ENCODE data around the gene RBP2. TPM values are rescaled to one million over a fixed set of nuclear protein-coding genes. Genes with fewer than 3 reads are reported as not detected.

The RBP2 gene
- total RNA-seq, 2 experiments from 2014 or later, result not detected

DNA sequence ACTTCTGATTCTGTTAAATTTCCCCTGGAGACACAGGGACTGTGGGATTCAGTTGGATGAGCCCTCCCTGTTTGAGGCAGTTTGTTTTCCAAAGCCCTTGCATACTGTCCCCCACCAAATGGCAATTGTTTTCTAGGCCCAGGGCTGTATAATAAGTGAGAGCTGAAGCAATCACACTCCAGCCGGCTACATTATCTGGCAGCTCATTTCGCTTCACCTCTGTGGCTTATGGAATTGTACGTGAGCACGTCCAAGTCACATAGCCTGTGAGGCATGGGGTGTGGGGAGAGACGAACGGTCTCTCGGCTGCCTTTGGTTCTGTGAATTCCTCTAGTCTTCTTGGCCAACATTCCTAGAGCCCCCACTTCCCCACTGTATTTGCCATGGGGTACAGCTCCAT is 10.7 kb downstream of the RBP2 start:
- Mint-ChIP-seq H3K27me3 (no peaks in the 10 kb centered on the region), H3K9me3 (no peaks in the 10 kb centered on the region), H3K36me3 (no peaks in the 10 kb centered on the region), H3K4me1 (no peaks in the 10 kb centered on the region), H3K27ac (no peak overlapping the region), H3K4me3 (no peak overlapping the region)
- no peak for DNase-seq

- no peak overlapping the region for H3K27ac Mint-ChIP-seq
- H3K36me3 Mint-ChIP-seq, result no peaks in the 10 kb centered on the region
- no peak for DNase-seq
- no peaks in the 10 kb centered on the region for H3K4me1 Mint-ChIP-seq
- H3K27me3 Mint-ChIP-seq, result no peaks in the 10 kb centered on the region
- no peaks in the 10 kb centered on the region for H3K9me3 Mint-ChIP-seq
- no peak overlapping the region for H3K4me3 Mint-ChIP-seq
Measured at GRCh38 chr3:139463466-139463865, 12.8 kb downstream of the RBP2 start.

- H3K36me3 Mint-ChIP-seq, result no peaks in the 10 kb centered on the region
- no peaks in the 10 kb centered on the region for H3K4me1 Mint-ChIP-seq
- no peaks in the 10 kb centered on the region for H3K27me3 Mint-ChIP-seq
- no peaks in the 10 kb centered on the region for H3K9me3 Mint-ChIP-seq
- H3K27ac Mint-ChIP-seq, result no peak overlapping the region
- DNase-seq, result no peak
- no peak overlapping the region for H3K4me3 Mint-ChIP-seq
Measured at GRCh38 chr3:139460529-139460928, 15.8 kb downstream of the RBP2 start.

DNA sequence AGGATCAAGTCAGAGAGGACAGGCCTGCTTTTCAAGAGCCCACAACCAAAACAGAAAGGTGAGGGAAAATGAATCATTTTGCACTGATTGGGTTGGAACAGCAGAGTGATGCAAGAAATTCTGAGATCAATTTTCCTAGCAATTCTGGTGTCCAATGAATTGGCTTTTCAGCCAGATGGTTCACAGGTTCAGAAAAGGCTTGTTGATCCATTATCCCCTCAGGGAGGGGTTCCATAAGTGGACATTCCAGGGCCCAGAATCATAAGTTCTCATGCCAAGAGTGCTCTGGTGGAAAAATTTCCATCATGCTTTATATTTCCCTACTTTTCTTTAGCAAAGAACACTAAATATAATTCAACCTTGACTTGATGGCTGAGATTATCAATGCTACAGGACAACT is 16.2 kb downstream of the RBP2 start:
- H3K9me3 Mint-ChIP-seq, result no peaks in the 10 kb centered on the region
- no peak overlapping the region for H3K27ac Mint-ChIP-seq
- H3K4me1 Mint-ChIP-seq, result no peaks in the 10 kb centered on the region
- DNase-seq, result no peak
- no peaks in the 10 kb centered on the region for H3K27me3 Mint-ChIP-seq
- H3K4me3 Mint-ChIP-seq, result no peak overlapping the region
- no peaks in the 10 kb centered on the region for H3K36me3 Mint-ChIP-seq

- no peaks in the 10 kb centered on the region for H3K4me1 Mint-ChIP-seq
- no peaks in the 10 kb centered on the region for H3K9me3 Mint-ChIP-seq
- H3K27ac Mint-ChIP-seq, result no peak overlapping the region
- H3K4me3 Mint-ChIP-seq, result no peak overlapping the region
- no peak for DNase-seq
- no peaks in the 10 kb centered on the region for H3K27me3 Mint-ChIP-seq
- H3K36me3 Mint-ChIP-seq, result no peaks in the 10 kb centered on the region
Measured at GRCh38 chr3:139458348-139458747, 18.0 kb downstream of the RBP2 start.

DNA sequence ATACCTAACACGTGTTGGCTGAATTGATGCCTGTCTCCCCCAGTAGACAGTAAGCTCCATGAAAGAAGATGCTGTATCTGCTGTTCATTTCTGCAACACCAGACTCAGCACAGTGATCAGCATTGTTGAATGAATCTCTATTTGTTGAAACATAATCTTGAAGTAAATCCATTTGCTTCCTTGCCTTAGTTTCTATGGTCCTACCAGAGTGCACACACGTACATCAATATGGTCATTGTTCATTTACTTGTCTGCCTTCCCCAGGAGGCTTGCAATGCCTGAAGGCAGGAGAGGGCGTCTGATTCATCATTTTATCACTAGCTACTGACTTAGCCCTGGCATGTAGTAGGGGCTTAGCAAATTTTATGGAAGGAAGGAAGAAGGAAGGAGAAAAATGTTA is 19.2 kb downstream of the RBP2 start:
- no peaks in the 10 kb centered on the region for H3K9me3 Mint-ChIP-seq
- H3K36me3 Mint-ChIP-seq, result no peaks in the 10 kb centered on the region
- H3K4me3 Mint-ChIP-seq, result no peak overlapping the region
- H3K27me3 Mint-ChIP-seq, result no peaks in the 10 kb centered on the region
- no peaks in the 10 kb centered on the region for H3K4me1 Mint-ChIP-seq
- no peak for DNase-seq
- no peak overlapping the region for H3K27ac Mint-ChIP-seq

DNA sequence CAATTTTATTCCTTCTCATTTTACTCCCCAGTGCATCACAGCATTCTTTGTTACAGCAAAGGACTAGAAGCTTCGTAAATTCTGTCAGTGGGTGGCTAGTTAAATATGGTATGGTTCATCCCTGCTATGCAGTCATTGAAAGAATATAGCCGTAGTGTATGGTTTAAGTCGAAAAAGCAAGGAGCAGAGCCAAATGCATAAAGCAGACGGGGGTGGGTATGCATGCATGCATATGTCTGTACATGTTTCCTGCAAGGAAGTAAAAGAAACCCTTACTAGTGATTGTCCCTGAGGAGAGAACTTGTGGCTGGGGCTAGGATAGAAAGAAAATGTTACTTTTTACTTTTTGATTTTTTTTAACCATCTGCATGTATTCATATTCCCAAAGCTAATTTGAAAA is 19.9 kb downstream of the RBP2 start:
- no peaks in the 10 kb centered on the region for H3K36me3 Mint-ChIP-seq
- H3K4me1 Mint-ChIP-seq, result no peaks in the 10 kb centered on the region
- DNase-seq, result no peak
- H3K9me3 Mint-ChIP-seq, result no peaks in the 10 kb centered on the region
- no peak overlapping the region for H3K27ac Mint-ChIP-seq
- H3K27me3 Mint-ChIP-seq, result no peaks in the 10 kb centered on the region
- H3K4me3 Mint-ChIP-seq, result no peak overlapping the region

DNA sequence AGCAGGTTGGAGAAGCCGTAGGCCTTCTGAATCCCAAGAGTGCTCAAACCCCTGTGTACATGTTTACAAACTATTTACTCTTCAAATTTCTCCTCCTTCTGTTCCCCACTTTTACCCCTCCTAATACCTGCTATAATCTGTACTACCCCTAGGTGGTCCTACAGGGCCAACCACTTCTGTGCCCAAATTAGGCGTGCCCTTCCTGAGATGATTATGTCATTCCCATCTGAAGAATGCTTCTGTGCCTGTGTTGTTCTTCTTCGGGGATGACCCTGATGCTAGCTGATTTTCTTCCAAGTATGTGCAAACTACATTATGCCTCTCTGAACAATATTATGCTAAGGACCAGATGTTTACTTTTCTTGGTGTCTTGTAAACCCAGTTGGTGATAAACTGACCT is 20.5 kb downstream of the RBP2 start:
- Mint-ChIP-seq H3K36me3 (no peaks in the 10 kb centered on the region), H3K4me1 (no peaks in the 10 kb centered on the region), H3K4me3 (no peak overlapping the region), H3K27me3 (no peaks in the 10 kb centered on the region), H3K27ac (no peak overlapping the region), H3K9me3 (no peaks in the 10 kb centered on the region)
- DNase-seq, result no peak

DNA sequence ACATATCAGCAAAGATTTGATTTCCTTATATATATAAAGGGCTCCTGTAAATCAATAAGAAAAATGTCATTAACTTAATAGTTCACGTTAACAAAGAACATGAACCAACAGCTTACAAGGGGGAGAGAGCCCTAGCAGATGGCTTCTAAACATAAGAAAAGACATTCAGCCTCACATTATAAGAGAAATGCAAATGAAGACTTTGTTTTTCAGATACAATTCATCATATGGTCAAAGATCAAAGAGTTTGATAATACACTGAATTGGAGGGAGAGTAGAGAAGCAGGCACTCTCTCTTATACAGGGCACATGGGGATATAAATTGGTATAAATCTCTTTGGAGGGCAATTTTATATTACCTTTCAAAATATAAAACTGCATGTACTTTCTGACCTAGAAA is 21.1 kb downstream of the RBP2 start:
- H3K27ac Mint-ChIP-seq, result no peak overlapping the region
- H3K36me3 Mint-ChIP-seq, result no peaks in the 10 kb centered on the region
- no peak overlapping the region for H3K4me3 Mint-ChIP-seq
- DNase-seq, result no peak
- no peaks in the 10 kb centered on the region for H3K4me1 Mint-ChIP-seq
- no peaks in the 10 kb centered on the region for H3K27me3 Mint-ChIP-seq
- H3K9me3 Mint-ChIP-seq, result no peaks in the 10 kb centered on the region

DNA sequence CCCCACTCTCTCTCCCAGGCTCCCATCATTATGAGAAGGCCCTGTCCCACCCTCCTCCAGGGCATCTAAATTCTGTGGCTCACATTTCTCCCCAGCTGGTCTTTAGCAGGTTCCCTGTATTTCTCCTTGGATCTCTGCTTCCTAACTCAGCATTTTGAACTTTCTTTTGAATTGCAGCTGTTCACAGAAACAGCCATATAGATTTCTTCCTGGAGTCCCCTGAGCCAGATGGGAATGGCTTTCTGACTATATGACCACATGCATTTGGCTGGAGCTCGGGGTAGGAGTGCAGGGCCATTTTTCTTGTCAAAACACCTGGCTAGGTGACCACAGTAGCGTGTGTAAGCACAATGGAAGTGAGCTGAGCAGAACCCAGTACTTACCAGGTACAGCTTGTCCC is 22.0 kb downstream of the RBP2 start:
- no peak for DNase-seq
- Mint-ChIP-seq H3K4me3 (no peak overlapping the region), H3K27me3 (no peaks in the 10 kb centered on the region), H3K27ac (no peak overlapping the region), H3K36me3 (no peaks in the 10 kb centered on the region), H3K4me1 (no peaks in the 10 kb centered on the region), H3K9me3 (no peaks in the 10 kb centered on the region)

DNA sequence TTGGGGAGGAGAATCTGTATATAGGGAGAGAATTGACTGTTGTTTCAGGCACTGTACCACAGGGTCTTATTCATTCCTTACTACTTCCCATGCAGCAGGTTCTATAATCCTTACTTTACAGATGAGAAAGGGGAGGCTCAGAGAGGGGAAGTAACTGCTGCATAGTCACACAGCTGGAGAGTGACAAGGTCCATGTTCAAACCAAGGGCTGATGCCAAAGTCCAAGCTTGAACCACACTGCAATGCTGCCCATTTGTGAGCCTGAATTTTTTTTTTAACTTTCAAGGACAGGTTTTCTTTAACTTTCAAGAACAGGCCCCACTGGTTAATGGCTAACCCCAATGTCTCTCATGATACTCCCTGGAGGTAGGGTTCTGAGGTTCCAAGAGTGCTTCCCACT is 26.2 kb downstream of the RBP2 start:
- no peak for DNase-seq
- Mint-ChIP-seq H3K4me3 (no peak overlapping the region), H3K9me3 (no peaks in the 10 kb centered on the region), H3K36me3 (no peaks in the 10 kb centered on the region), H3K4me1 (no peaks in the 10 kb centered on the region), H3K27me3 (no peaks in the 10 kb centered on the region), H3K27ac (no peak overlapping the region)

- H3K9me3 Mint-ChIP-seq, result no peaks in the 10 kb centered on the region
- DNase-seq, result no peak
- no peak overlapping the region for H3K27ac Mint-ChIP-seq
- H3K4me3 Mint-ChIP-seq, result no peak overlapping the region
- H3K4me1 Mint-ChIP-seq, result no peaks in the 10 kb centered on the region
- H3K27me3 Mint-ChIP-seq, result no peaks in the 10 kb centered on the region
- no peaks in the 10 kb centered on the region for H3K36me3 Mint-ChIP-seq
Measured at GRCh38 chr3:139449566-139449965, 26.8 kb downstream of the RBP2 start.

DNA sequence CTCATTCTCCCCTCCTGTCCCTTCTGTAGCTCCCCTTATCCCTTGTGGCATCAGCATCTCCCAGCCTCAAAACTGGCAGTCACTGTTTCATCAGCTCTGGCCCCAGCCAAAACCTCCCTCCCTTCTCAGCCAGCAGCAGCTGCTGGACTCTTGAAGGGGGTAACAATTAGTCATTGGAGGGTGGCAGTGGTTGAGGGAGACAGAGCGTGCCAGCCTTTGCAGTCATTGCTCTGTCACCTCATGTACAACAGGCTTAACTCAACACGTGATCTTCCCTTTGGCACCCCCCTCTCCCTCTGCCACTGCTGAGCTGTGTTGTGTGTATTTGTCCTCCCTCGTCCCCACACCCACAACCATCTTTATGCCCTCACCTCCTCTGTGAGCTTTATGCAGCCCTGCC is 28.2 kb downstream of the RBP2 start:
- H3K27ac Mint-ChIP-seq, result no peak overlapping the region
- no peak overlapping the region for H3K4me3 Mint-ChIP-seq
- DNase-seq, result no peak
- H3K4me1 Mint-ChIP-seq, result no peaks in the 10 kb centered on the region
- no peaks in the 10 kb centered on the region for H3K9me3 Mint-ChIP-seq
- no peaks in the 10 kb centered on the region for H3K36me3 Mint-ChIP-seq
- no peaks in the 10 kb centered on the region for H3K27me3 Mint-ChIP-seq

DNA sequence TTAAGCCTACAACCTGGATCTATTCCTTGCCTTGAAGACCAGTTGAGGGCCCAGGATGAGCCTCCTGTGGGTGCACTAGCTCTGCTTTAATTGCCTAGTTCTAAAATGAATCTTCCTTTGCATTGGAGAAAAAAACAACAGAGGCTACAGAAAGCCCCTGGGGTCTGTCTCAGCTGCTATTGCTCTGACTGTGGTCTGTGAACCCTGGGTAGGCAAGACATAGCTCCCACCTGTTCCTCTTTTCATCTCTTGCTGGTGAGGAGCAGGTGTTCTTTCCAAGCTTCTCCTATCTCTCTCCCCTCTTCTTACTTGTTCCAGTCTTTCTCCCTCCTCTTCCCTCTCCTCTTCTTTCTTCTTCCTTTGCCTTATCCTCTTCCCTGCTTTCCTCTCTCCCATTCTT is 28.8 kb downstream of the RBP2 start:
- no peaks in the 10 kb centered on the region for H3K4me1 Mint-ChIP-seq
- H3K27me3 Mint-ChIP-seq, result no peaks in the 10 kb centered on the region
- no peak for DNase-seq
- no peaks in the 10 kb centered on the region for H3K9me3 Mint-ChIP-seq
- no peak overlapping the region for H3K27ac Mint-ChIP-seq
- H3K4me3 Mint-ChIP-seq, result no peak overlapping the region
- H3K36me3 Mint-ChIP-seq, result no peaks in the 10 kb centered on the region

GRCh38 chr3:139444446-139444845 is 31.9 kb downstream of the RBP2 start:
- Mint-ChIP-seq H3K4me1 (no peaks in the 10 kb centered on the region), H3K4me3 (no peak overlapping the region), H3K36me3 (no peaks in the 10 kb centered on the region), H3K27me3 (no peaks in the 10 kb centered on the region), H3K27ac (no peak overlapping the region), H3K9me3 (no peaks in the 10 kb centered on the region)
- no peak for DNase-seq

- no peaks in the 10 kb centered on the region for H3K27me3 Mint-ChIP-seq
- no peak for DNase-seq
- no peaks in the 10 kb centered on the region for H3K36me3 Mint-ChIP-seq
Measured at GRCh38 chr3:139443186-139443585, 33.1 kb downstream of the RBP2 start.

GRCh38 chr3:139441656-139442055 is 34.7 kb downstream of the RBP2 start:
- Mint-ChIP-seq H3K36me3 (no peaks in the 10 kb centered on the region), H3K9me3 (no peaks in the 10 kb centered on the region), H3K27me3 (no peaks in the 10 kb centered on the region), H3K27ac (no peak overlapping the region), H3K4me1 (no peaks in the 10 kb centered on the region), H3K4me3 (no peak overlapping the region)
- DNase-seq, result no peak

More at GRCh38 chr3:139443186-139443585, 33.1 kb downstream of the RBP2 start:
- H3K27ac Mint-ChIP-seq, result no peak overlapping the region
- no peaks in the 10 kb centered on the region for H3K4me1 Mint-ChIP-seq
- H3K4me3 Mint-ChIP-seq, result no peak overlapping the region
- H3K9me3 Mint-ChIP-seq, result no peaks in the 10 kb centered on the region

All from activated naive CD8-positive, alpha-beta T cell treated with anti-CD3 and anti-CD28 coated beads for 36 hours (primary cell).